Trophoblast cell (in vitro differentiated cells and primary cell): ENCODE results near the gene DUSP10.
A peak's percentile ranks its signal among the peaks of the same experiment; 100 is the strongest.

Source experiments
- DNase-seq, 2 donors: peaks; one replicate each; pipeline ENCODE4 v3.0.0-alpha.2; 2016
- H2AFZ ChIP-seq: 2 replicates; pipeline ENCODE4 v1.6.1; 2013; ENCODE audit warnings: low read length, moderate library complexity, mild to moderate bottlenecking; ENCODE audit not compliant: insufficient read depth, poor library complexity
- H2AK5ac ChIP-seq: 2 replicates; pipeline ENCODE4 v1.6.1; 2013; ENCODE audit warnings: mild to moderate bottlenecking, low read length
- H2BK120ac ChIP-seq: 2 replicates; pipeline ENCODE4 v1.6.1; 2013; ENCODE audit warnings: low read length, mild to moderate bottlenecking, moderate library complexity; ENCODE audit not compliant: insufficient read depth, poor library complexity
- H2BK12ac ChIP-seq: 2 replicates; pipeline ENCODE4 v1.6.1; 2013; ENCODE audit warnings: mild to moderate bottlenecking, low read length, moderate library complexity
- H2BK5ac ChIP-seq: 2 replicates; pipeline ENCODE4 v1.6.1; 2013; ENCODE audit warnings: low read length, low read depth, moderate library complexity, mild to moderate bottlenecking; ENCODE audit not compliant: poor library complexity
- H3K14ac ChIP-seq: 2 replicates; pipeline ENCODE4 v1.6.1; 2013; ENCODE audit warnings: mild to moderate bottlenecking, low read length
- H3K18ac ChIP-seq: 2 replicates; pipeline ENCODE4 v1.6.1; 2013; ENCODE audit warnings: mild to moderate bottlenecking, low read length
- H3K23ac ChIP-seq: 2 replicates; pipeline ENCODE4 v1.6.1; 2013; ENCODE audit warnings: low read length
- H3K27ac ChIP-seq: 2 replicates; pipeline ENCODE4 v1.5.1; 2013; ENCODE audit warnings: low read depth, mild to moderate bottlenecking, inconsistent platforms, low read length, moderate library complexity
- H3K27me3 ChIP-seq: 2 replicates; pipeline ENCODE4 v1.6.1; 2013; ENCODE audit warnings: inconsistent platforms, mild to moderate bottlenecking, low read length, moderate library complexity; ENCODE audit not compliant: insufficient read depth
- H3K36me3 ChIP-seq, 2 experiments: 1 replicate in 1 of 2; 2 replicates in 1 of 2; pipeline ENCODE4 v1.6.1; 2013; ENCODE audit warnings: low read length in 2 of 2, mild to moderate bottlenecking in 2 of 2, moderate library complexity in 1 of 2; ENCODE audit not compliant: insufficient read depth in 2 of 2, control insufficient read depth in 1 of 2
- H3K4ac ChIP-seq: 2 replicates; pipeline ENCODE4 v1.6.1; 2013; ENCODE audit warnings: low read depth, mild to moderate bottlenecking, low read length, moderate library complexity
- H3K4me1 ChIP-seq, 2 experiments: 1 replicate in 1 of 2; 2 replicates in 1 of 2; pipeline ENCODE4 v1.6.1; 2013; ENCODE audit warnings: low read length in 2 of 2, mild to moderate bottlenecking in 2 of 2, moderate library complexity in 1 of 2; ENCODE audit not compliant: insufficient read depth in 2 of 2, control insufficient read depth in 1 of 2
- H3K4me2 ChIP-seq: 2 replicates; pipeline ENCODE4 v1.6.1; 2013; ENCODE audit warnings: inconsistent platforms, mild to moderate bottlenecking, low read length, moderate library complexity
- H3K4me3 ChIP-seq: 2 replicates; pipeline ENCODE4 v1.5.1; 2013; ENCODE audit warnings: mild to moderate bottlenecking, low read depth, low read length, inconsistent platforms
- H3K79me1 ChIP-seq: one replicate; pipeline ENCODE4 v1.6.1; 2013; ENCODE audit warnings: low read length
- H3K79me2 ChIP-seq: 2 replicates; pipeline ENCODE4 v1.6.1; 2013; ENCODE audit warnings: low read length, mild to moderate bottlenecking; ENCODE audit not compliant: control insufficient read depth, insufficient read depth, poor library complexity
- H3K9ac ChIP-seq: 2 replicates; pipeline ENCODE4 v1.6.1; 2013; ENCODE audit warnings: mild to moderate bottlenecking, low read length
- H3K9me3 ChIP-seq: 2 replicates; pipeline ENCODE4 v1.6.1; 2013; ENCODE audit warnings: low read depth, mild to moderate bottlenecking, control low read depth, inconsistent platforms, low read length; ENCODE audit not compliant: insufficient read depth
- H4K12ac ChIP-seq: 2 replicates; pipeline ENCODE4 v1.6.1; 2013; ENCODE audit warnings: low read depth, mild to moderate bottlenecking, low read length, moderate library complexity
- H4K8ac ChIP-seq: 2 replicates; pipeline ENCODE4 v1.6.1; 2013; ENCODE audit warnings: low read depth, mild to moderate bottlenecking, low read length, moderate library complexity
- H4K91ac ChIP-seq: one replicate; pipeline ENCODE4 v1.6.1; 2013; ENCODE audit warnings: low read depth, mild to moderate bottlenecking, low read length, moderate library complexity
- WGBS: extraction: QIAGEN DNeasy Blood & Tissue Kit; methylation state at CpG from one replicate; pipeline ENCODE4 v1.1.7; 2013; ENCODE audit warnings: missing lambda C conversion rate; ENCODE audit not compliant: insufficient read length, insufficient coverage; ENCODE audit errors: extremely low coverage; 5-methylcytosine and 5-hydroxymethylcytosine counted together

Gene DUSP10

DNA sequence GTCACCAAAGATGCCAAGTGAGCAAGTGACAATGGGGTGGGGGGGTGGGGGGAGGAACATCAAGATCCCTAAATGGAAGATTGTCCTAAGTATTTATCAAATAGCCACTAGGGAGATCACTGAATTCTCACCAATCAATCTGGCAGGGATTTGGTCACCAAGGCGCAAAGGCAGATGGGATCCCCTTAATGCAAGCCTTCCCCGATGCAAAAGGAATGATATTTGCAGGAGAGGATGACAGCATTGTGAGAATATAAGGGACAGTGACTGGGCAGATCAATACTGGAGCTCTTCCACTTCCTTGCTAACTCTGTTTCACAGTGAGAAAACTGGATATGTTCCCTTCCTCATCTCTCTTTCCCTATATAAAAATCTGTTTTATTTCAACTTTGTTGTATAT is 40.9 kb downstream of the DUSP10 start:
- H3K9me3 ChIP-seq, result no peaks in the 10 kb centered on the region
- no peak overlapping the region for H4K12ac ChIP-seq
- H3K27ac ChIP-seq, result no peak overlapping the region
- H3K18ac ChIP-seq, result no peak overlapping the region
- H3K4ac ChIP-seq, result no peak overlapping the region
- H3K14ac ChIP-seq, result no peak overlapping the region
- H4K91ac ChIP-seq, result no peak overlapping the region
- no peak overlapping the region for H2BK12ac ChIP-seq
- no peak overlapping the region for H3K4me3 ChIP-seq
- no peak overlapping the region for H2BK120ac ChIP-seq
- WGBS, result no CpG with 5 or more reads among the region's 2 CpGs
- no peak for DNase-seq
- H3K9ac ChIP-seq, result no peak overlapping the region
- peaks cover 5 to 9% of the 10 kb centered on the region in 2 experiments for H3K36me3 ChIP-seq
- H2AK5ac ChIP-seq, result no peak overlapping the region
- no peaks in the 10 kb centered on the region for H3K79me1 ChIP-seq
- no peak overlapping the region for H3K4me2 ChIP-seq
- H3K79me2 ChIP-seq, result no peaks in the 10 kb centered on the region
- no peak overlapping the region for H2AFZ ChIP-seq
- no peak overlapping the region for H4K8ac ChIP-seq
- H3K4me1 ChIP-seq, result no peaks in the 10 kb centered on the region
- no peak overlapping the region for H2BK5ac ChIP-seq
- H3K27me3 ChIP-seq, result no peaks in the 10 kb centered on the region
- H3K23ac ChIP-seq, result no peak overlapping the region

DNA sequence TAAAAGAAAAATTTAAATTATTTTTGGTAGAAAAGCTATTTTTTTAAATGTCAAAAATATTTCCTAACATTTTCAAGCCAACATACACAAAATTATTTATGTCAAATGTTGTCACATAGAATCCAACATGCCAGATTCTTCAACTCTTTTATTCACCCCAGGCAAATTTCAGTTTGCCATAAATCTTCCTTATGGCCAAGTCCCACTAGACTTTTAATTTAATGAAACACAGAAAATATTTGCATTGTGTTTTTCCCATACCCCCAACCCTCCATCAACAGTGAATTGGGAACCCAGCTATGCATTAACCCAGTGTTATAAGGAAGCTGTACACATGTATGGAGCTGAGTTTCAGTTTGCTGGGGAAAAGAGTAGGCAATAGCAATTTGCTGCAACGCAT is 41.4 kb downstream of the DUSP10 start:
- no peak overlapping the region for H3K18ac ChIP-seq
- H4K91ac ChIP-seq, result no peak overlapping the region
- H3K23ac ChIP-seq, result no peak overlapping the region
- no peak overlapping the region for H3K27ac ChIP-seq
- H3K4me2 ChIP-seq, result no peak overlapping the region
- no peak overlapping the region for H3K4me3 ChIP-seq
- H3K14ac ChIP-seq, result no peak overlapping the region
- no peaks in the 10 kb centered on the region for H3K9me3 ChIP-seq
- H3K36me3 ChIP-seq, result peaks cover 5 to 8% of the 10 kb centered on the region in 2 experiments
- H3K4me1 ChIP-seq, result no peaks in the 10 kb centered on the region
- H3K9ac ChIP-seq, result no peak overlapping the region
- no peak overlapping the region for H4K12ac ChIP-seq
- H3K27me3 ChIP-seq, result no peaks in the 10 kb centered on the region
- no peak overlapping the region for H3K4ac ChIP-seq
- no CpG with 5 or more reads among the region's 1 CpG for WGBS
- no peak overlapping the region for H2AK5ac ChIP-seq
- no peak overlapping the region for H2AFZ ChIP-seq
- H2BK120ac ChIP-seq, result no peak overlapping the region
- H3K79me1 ChIP-seq, result no peaks in the 10 kb centered on the region
- no peak overlapping the region for H2BK5ac ChIP-seq
- no peaks in the 10 kb centered on the region for H3K79me2 ChIP-seq
- no peak overlapping the region for H4K8ac ChIP-seq
- H2BK12ac ChIP-seq, result no peak overlapping the region
- no peak for DNase-seq

DNA sequence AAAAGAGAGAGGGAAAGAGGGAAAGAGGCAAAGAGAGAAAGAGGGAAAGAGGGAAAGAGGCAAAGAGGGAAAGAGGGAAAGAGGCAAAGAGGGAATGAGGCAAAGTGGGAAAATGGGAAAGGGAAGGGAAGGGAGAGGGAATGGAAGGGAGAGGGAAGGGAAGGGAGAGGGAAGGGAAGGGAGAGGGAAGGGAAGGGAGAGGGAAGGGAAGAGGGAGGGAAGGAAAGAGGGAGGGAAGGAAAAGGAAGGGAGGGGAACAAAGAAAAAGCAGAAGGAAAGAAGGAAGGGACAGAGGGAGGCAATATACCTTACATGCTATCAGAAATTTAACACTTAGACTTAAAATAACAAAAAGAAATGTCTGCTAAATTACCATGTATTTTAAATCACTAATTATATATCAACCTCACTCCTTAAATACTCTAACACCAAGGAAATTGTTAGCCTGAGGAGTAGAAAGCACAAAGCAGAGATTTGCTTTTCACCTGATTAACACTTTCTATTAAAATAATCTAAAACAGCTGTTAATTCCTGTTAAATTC is 41.8 kb downstream of the DUSP10 start:
- no peaks in the 10 kb centered on the region for H3K79me1 ChIP-seq
- H4K12ac ChIP-seq, result no peak overlapping the region
- H2BK5ac ChIP-seq, result no peak overlapping the region
- H2AK5ac ChIP-seq, result no peak overlapping the region
- no peak overlapping the region for H3K23ac ChIP-seq
- H2AFZ ChIP-seq, result no peak overlapping the region
- H3K27me3 ChIP-seq, result no peaks in the 10 kb centered on the region
- H4K8ac ChIP-seq, result no peak overlapping the region
- H3K36me3 ChIP-seq, result peaks cover 5% of the 10 kb centered on the region in 2 experiments
- no peak overlapping the region for H3K14ac ChIP-seq
- no peaks in the 10 kb centered on the region for H3K9me3 ChIP-seq
- no peak overlapping the region for H4K91ac ChIP-seq
- H3K79me2 ChIP-seq, result no peaks in the 10 kb centered on the region
- H3K27ac ChIP-seq, result no peak overlapping the region
- no peaks in the 10 kb centered on the region for H3K4me1 ChIP-seq
- no peak overlapping the region for H2BK120ac ChIP-seq
- DNase-seq, result no peak
- H3K9ac ChIP-seq, result no peak overlapping the region
- H3K4me3 ChIP-seq, result no peak overlapping the region
- no peak overlapping the region for H3K18ac ChIP-seq
- H3K4me2 ChIP-seq, result no peak overlapping the region
- H2BK12ac ChIP-seq, result no peak overlapping the region
- no peak overlapping the region for H3K4ac ChIP-seq

DNA sequence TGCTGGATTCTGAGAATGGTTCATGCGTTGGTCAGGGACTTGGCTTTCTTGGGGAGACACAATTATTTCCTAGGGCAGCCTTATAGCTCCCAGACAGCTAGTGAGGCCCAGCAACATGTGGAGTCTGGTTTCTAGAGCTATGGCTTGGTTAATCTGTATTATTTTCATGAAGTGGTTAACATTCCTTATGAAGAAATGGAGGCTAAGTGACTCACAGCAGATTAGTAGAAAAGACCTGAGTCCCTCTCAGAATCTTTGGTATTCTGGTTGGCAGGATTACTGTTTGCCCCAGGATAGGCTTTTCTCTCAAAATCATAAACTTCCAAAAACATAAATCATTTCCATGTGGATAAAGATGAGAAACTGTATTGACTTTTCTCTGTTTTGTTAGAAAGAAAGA is 42.3 kb downstream of the DUSP10 start:
- Histone ChIP-seq H2BK12ac (no peak overlapping the region), H3K9me3 (no peaks in the 10 kb centered on the region), H3K79me2 (no peaks in the 10 kb centered on the region), H4K12ac (no peak overlapping the region), H3K79me1 (no peaks in the 10 kb centered on the region), H3K36me3 (peaks cover 5% of the 10 kb centered on the region in 2 experiments), H4K91ac (no peak overlapping the region), H3K14ac (no peak overlapping the region), H3K9ac (no peak overlapping the region), H3K23ac (no peak overlapping the region), H4K8ac (no peak overlapping the region), H3K18ac (no peak overlapping the region), H2BK120ac (no peak overlapping the region), H2AFZ (no peak overlapping the region), H3K4me3 (no peak overlapping the region), H3K4ac (no peak overlapping the region), H2AK5ac (no peak overlapping the region), H2BK5ac (no peak overlapping the region), H3K27me3 (no peaks in the 10 kb centered on the region), H3K4me2 (no peak overlapping the region), H3K4me1 (no peaks in the 10 kb centered on the region), H3K27ac (no peak overlapping the region)
- DNase-seq, result peak in 1 of 2 donors; percentile 21
- WGBS, result no CpG with 5 or more reads among the region's 1 CpG
